ENCODE results near the gene SDCCAG8. TPM values are rescaled to one million over a fixed set of nuclear protein-coding genes. Genes with fewer than 3 reads are reported as not detected.

Gene SDCCAG8
- total RNA-seq, 1 experiment from 2014 or later: 194 TPM

DNA sequence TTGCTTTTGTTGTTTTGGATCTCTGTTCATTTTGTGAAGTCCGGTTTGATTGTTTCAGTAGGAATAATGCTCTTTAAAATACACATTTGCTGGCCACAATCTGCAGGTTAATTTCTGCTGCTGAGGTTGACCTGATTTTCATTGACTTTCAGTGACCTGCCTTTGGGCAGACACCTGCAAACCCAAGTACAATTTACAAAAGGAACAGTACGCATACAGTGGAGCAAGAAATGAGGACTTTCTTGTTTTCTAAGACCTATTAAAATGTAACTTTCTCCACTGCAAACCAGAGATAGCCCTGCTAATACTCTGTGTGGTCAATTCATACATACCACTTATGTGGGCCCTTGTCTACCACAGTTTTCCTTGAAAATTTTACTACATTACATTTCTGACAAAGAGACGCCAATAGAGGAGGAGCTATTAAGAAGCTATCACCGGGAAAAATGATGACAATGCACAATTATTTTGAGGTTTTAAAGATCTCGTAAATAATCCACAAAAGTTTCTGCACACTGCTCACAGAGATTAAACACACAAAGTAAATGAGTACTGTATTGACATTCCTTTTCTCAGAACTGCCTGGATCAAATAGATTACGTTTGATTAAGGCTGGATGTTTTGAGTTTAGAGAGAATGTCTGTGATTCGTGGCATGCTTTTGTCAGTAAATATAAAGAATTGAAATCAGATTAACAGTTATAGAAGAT, 141.9 kb downstream of the SDCCAG8 start:
- H3K27me3 ChIP-seq (ENCODE audit: low read length): no peaks in the 10 kb centered on the region
- no peaks in the 10 kb centered on the region for H3K79me2 ChIP-seq (ENCODE audit: low read length)
- no peaks in the 10 kb centered on the region for H3K9me2 ChIP-seq (replicated peaks; ENCODE audit: low read length)
- no TSS peak for BruUV-seq (replicated peaks)
- ChIA-PET POLR2A (ENCODE audit: unreplicated experiment) (no interaction called here), CTCF (no interaction called here)
- DNase-seq (no peak), ATAC-seq (peak; percentile 76)
- H4K20me1 ChIP-seq (ENCODE audit: low read length): no peaks in the 10 kb centered on the region
- intact Hi-C loops (cut with micrococcal nuclease): no loop called here
- no peaks in the 10 kb centered on the region for H3K36me3 ChIP-seq (ENCODE audit: low read depth, low read length)
- H3K9me3 ChIP-seq (ENCODE audit: low read length): no peaks in the 10 kb centered on the region
- no peak overlapping the region for H3K4me3 ChIP-seq (ENCODE audit: low read length)
- TF ChIP-seq EZH2phosphoT487 (IDR thresholded peaks at IDR 0.05; ENCODE audit: borderline replicate concordance, low read length) (no peak), EZH2 (IDR thresholded peaks at IDR 0.05; ENCODE audit: low read length, unreplicated experiment) (no peak)
- TF ChIP-seq, protein P1, sequence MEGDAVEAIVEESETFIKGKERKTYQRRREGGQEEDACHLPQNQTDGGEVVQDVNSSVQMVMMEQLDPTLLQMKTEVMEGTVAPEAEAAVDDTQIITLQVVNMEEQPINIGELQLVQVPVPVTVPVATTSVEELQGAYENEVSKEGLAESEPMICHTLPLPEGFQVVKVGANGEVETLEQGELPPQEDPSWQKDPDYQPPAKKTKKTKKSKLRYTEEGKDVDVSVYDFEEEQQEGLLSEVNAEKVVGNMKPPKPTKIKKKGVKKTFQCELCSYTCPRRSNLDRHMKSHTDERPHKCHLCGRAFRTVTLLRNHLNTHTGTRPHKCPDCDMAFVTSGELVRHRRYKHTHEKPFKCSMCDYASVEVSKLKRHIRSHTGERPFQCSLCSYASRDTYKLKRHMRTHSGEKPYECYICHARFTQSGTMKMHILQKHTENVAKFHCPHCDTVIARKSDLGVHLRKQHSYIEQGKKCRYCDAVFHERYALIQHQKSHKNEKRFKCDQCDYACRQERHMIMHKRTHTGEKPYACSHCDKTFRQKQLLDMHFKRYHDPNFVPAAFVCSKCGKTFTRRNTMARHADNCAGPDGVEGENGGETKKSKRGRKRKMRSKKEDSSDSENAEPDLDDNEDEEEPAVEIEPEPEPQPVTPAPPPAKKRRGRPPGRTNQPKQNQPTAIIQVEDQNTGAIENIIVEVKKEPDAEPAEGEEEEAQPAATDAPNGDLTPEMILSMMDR (conservative IDR thresholded peaks at IDR 0.05; ENCODE audit: low read depth, low read length): no peak
- H3K4me2 ChIP-seq (ENCODE audit: low read length): no peak overlapping the region
- H3K27ac ChIP-seq (ENCODE audit: low read length): no peak overlapping the region
- no peaks in the 10 kb centered on the region for H3F3A ChIP-seq (ENCODE audit: low read length, unreplicated experiment)
- no peak overlapping the region for H2AFZ ChIP-seq (ENCODE audit: low read length)
- H3K4me1 ChIP-seq (ENCODE audit: insufficient read depth, low read length): no peaks in the 10 kb centered on the region
- no peak overlapping the region for H3K9ac ChIP-seq (ENCODE audit: low read length)

DNA sequence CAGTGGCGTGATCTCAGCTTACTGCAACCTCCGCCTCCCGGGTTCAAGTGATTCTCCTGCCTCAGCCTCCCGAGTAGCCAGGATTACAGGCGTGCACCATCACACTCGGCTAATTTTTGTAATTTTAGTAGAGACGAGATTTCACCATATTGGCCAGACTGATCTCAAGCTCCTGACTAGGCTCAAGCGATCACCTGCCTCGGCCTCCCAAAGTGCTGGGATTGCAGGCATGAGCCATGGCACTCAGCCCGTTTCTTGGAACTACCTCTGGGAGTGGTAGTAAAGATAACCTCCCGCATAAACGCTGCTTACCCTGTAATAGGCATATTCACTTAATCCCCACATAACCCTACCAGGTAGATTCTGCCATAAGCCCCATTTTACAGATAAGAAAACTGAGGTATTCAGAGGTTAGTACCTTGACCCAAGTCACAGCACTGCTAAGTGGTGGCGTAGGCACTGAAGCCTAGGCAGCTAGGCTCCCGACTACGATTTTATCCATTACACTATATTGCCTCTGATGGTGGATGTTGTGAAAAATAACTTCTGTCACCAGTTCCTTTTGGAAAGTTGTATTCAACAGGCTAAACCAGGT, 143.8 kb downstream of the SDCCAG8 start:
- ATAC-seq (no peak), DNase-seq (no peak)
- intact Hi-C loops (cut with micrococcal nuclease): no loop called here
- Histone ChIP-seq H3K36me3 (ENCODE audit: low read depth, low read length) (no peaks in the 10 kb centered on the region), H3K9me3 (ENCODE audit: low read length) (no peaks in the 10 kb centered on the region), H3F3A (ENCODE audit: low read length, unreplicated experiment) (no peaks in the 10 kb centered on the region), H2AFZ (ENCODE audit: low read length) (no peak overlapping the region), H3K79me2 (ENCODE audit: low read length) (no peaks in the 10 kb centered on the region), H4K20me1 (ENCODE audit: low read length) (no peaks in the 10 kb centered on the region), H3K27me3 (ENCODE audit: low read length) (no peaks in the 10 kb centered on the region), H3K9me2 (replicated peaks; ENCODE audit: low read length) (no peaks in the 10 kb centered on the region), H3K4me1 (ENCODE audit: insufficient read depth, low read length) (no peaks in the 10 kb centered on the region), H3K4me3 (ENCODE audit: low read length) (no peak overlapping the region), H3K4me2 (ENCODE audit: low read length) (no peak overlapping the region), H3K9ac (ENCODE audit: low read length) (no peak overlapping the region), H3K27ac (ENCODE audit: low read length) (no peak overlapping the region)
- ChIA-PET CTCF (no interaction called here), POLR2A (ENCODE audit: unreplicated experiment) (no interaction called here)
- BruUV-seq (replicated peaks): no TSS peak
- TF ChIP-seq, protein P1 (conservative IDR thresholded peaks at IDR 0.05; ENCODE audit: low read depth, low read length): no peak
- TF ChIP-seq EZH2phosphoT487 (IDR thresholded peaks at IDR 0.05; ENCODE audit: borderline replicate concordance, low read length): no peak
- no peak for TF ChIP-seq EZH2 (IDR thresholded peaks at IDR 0.05; ENCODE audit: low read length, unreplicated experiment)

DNA sequence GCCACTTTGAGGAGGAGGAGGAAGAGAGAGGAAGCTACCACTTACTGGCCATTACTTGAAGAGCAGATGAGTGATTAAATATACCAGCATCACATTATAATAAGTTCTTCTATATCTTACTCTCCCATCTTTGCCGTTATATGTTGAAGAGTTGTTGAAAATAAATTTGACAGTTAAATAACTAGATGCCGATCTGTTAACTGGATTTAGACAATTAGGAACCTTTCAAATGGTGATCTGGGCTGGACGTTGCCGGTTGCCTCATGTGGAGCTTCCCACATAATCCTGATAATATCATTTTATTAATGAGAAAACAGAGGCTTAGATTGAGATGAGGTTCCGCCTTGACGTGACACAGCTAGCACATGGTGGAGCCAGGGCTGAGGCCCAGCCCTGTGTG, 147.0 kb downstream of the SDCCAG8 start:
- Histone ChIP-seq H3K9ac (ENCODE audit: low read length) (no peak overlapping the region), H3F3A (ENCODE audit: low read length, unreplicated experiment) (no peaks in the 10 kb centered on the region), H3K9me3 (ENCODE audit: low read length) (no peaks in the 10 kb centered on the region), H3K4me1 (ENCODE audit: insufficient read depth, low read length) (no peaks in the 10 kb centered on the region), H4K20me1 (ENCODE audit: low read length) (no peaks in the 10 kb centered on the region), H3K9me2 (replicated peaks; ENCODE audit: low read length) (no peaks in the 10 kb centered on the region), H2AFZ (ENCODE audit: low read length) (no peak overlapping the region), H3K79me2 (ENCODE audit: low read length) (no peaks in the 10 kb centered on the region), H3K4me3 (ENCODE audit: low read length) (no peak overlapping the region), H3K4me2 (ENCODE audit: low read length) (no peak overlapping the region), H3K27me3 (ENCODE audit: low read length) (no peaks in the 10 kb centered on the region), H3K36me3 (ENCODE audit: low read depth, low read length) (no peaks in the 10 kb centered on the region), H3K27ac (ENCODE audit: low read length) (no peak overlapping the region)
- intact Hi-C loops (cut with micrococcal nuclease): no loop called here
- CTCF ChIA-PET: interaction anchor here (0.6 kb wide), 1 partner anchor 25 kb away, joined by 3 read pairs; no protein-coding TSS in a partner anchor
- TF ChIP-seq, protein P1 (conservative IDR thresholded peaks at IDR 0.05; ENCODE audit: low read depth, low read length): no peak
- BruUV-seq (replicated peaks): no TSS peak
- ATAC-seq (no peak), DNase-seq (no peak)
- POLR2A ChIA-PET (ENCODE audit: unreplicated experiment): no interaction called here
